RCC 7860 (cell line): ENCODE measurements around the gene AKAP10.
"Not testable (repeated sequence)": the region's sequence is repeated elsewhere in the genome, so short reads cannot be mapped to it uniquely, and the experiment has no call there.

Experiments
- DNase-seq: peaks from one replicate; pipeline ENCODE4 v3.0.0-alpha.2; 2015; ENCODE audit warnings: low spot score
- FAIRE-seq: peaks from 2 replicates; lab custom pipeline; 2012; peaks lifted over from hg19 to GRCh38; lab: Jason Lieb, UNC

AKAP10 gene

DNA sequence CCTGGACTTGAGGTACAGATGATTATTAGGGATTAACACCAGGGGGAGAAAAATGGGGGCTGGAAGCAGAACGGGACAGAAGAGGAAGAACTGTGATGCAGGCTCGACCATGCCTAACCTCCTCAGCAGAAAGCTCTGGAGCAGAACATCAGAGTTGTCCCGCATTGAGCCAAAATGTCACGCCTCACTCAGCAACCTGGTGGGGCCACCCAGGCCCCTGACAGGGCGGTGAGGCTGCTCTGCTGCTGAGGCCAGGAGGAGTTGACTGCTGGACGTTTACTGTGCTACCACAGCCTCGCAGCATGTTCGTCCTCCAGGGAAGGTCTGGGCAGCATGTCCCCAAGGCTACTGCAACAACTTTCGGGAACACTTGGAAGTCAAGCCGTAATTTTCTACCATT lies 103.4 kb downstream of the AKAP10 start:
- DNase-seq (no peak), FAIRE-seq (no peak)

DNA sequence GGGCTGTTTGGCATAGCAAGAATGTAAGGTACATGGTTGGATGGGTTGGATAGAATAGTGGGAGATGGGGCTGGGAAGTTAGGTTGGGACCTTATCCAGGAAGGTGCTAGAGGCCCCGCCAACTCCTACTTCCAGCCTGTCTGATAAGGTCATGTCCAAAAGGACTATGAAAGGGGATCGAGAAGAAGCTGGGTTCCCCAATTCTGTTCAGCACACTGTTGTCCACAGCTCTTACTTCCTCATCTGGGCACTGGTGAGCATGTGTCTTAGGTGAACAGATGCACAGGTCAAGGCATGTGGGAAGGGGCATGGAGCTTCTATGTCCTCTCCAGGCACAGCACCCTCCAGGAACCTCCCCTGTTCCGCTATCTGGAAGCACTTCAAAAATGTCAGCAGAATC lies 104.3 kb downstream of the AKAP10 start:
- no peak for FAIRE-seq
- DNase-seq, result no peak

GRCh38 chr17:19868079-19868395 lies 109.6 kb downstream of the AKAP10 start:
- no peak for DNase-seq
- FAIRE-seq, result no peak

DNA sequence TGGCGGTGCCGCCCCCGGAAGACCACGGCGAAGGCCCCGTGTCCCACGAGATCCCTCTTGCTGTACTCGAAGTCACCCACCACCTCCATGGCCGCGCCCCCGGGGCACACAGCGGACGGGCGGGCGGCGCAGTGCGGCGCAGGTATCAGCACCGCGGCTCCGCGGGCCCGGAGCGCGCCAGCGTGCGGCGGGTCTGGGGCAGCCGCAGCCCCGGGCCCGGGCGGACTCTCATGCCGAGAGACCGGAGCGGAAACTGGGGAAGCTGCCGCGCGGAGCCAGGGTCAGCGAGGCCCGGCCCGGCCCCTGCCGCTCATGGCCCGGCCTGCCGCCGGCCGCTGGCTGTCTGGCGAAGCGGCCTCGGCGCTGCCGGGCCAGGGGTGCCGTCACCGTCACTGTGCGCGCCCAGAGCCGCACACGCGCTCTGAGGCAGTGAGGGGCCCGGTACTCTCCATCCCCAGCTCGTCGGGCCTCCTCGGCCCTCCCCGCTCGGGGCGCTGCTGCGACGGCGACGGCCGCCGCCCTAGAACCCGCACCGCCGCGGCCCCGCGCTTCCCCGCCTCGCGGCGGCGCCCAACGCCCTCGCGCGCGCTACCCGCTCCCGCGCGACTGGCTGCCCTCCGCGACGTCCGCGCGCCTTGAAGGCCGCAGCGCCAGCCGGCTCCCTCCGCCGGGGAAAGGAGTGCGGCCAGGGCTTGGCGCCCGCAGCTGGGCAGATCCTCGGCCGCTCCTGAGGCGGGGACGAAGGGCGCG lies 110.1 kb downstream of the AKAP10 start, which contains the start of gene ULK2:
ULK2 (minus strand) TSS at position 608 of the 750 bp plus-strand sequence; CDS start at position 89, 519 bp downstream.
- FAIRE-seq, result no peak
- DNase-seq, result no peak

DNA sequence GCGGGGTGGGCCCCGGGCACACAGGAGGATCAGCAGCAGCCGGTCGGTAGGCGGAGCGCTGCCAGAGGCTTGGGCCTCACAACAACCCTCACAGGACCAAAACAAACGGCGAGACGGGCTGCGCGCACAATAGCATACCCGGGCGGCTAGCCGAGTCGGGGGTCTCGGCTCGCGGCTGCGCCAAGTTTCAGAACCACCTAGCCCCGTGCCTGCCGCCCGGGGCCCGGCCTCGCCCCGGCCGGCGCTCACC lies 110.6 kb downstream of the AKAP10 start:
- FAIRE-seq, result no peak

GRCh38 chr17:19865021-19865420 lies 112.6 kb downstream of the AKAP10 start:
- no peak for FAIRE-seq
- DNase-seq, result no peak

More for the DNA sequence above, 110.6 kb downstream of the AKAP10 start:
- no peak for DNase-seq

GRCh38 chr17:19860647-19861177 lies 116.9 kb downstream of the AKAP10 start:
- not testable (repeated sequence) for FAIRE-seq, DNase-seq

DNA sequence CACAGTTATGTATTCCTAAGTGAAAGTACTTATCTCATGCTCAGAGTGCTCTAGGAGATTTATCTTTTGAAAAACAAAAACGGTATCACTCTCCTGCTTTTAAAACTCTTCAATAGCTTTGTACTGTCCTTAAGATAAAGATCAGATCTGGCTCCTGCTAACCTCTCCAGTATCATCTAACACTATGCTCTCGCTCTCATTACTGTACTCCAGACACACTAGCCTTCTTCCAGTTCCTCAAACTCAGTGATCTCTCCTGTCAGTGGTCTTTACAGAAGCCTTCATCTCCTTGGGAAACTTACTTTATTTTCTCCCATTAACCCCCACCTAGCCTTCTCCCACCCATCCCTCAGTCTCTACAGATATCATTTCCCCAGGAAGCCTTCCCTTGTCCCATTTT lies 120.0 kb downstream of the AKAP10 start:
- DNase-seq, result no peak
- no peak for FAIRE-seq
